IMR-90 (cell line): Measurements from ENCODE around the gene FAM193A. TPM values are rescaled to one million over a fixed set of nuclear protein-coding genes. Genes with fewer than 3 reads are reported as not detected.

Source experiments
- ATAC-seq: fragments of 200-7000 bp; cut with Tn5 transposase; 2 replicates; pipeline ENCODE4 v1.9.1; 2020; ENCODE audit warnings: low read depth, mild to moderate bottlenecking, moderate library complexity
- BruUV-seq: library from RNA; stranded (reverse); fragments of 400-500 nt; replicated peaks from 2 replicates; lab custom pipeline; 2021; lab: Mats Ljungman, UMichigan
- CTCF ChIA-PET: fragments of 300-600 bp; formaldehyde crosslinking; extraction: SDS; loops from one replicate; lab custom pipeline; 2021; ENCODE audit warnings: antibody characterized with exemption; lab: Yijun Ruan, JAX
- POLR2A ChIA-PET: fragments of 300-600 bp; sonication (Branson Sonifier 250); formaldehyde crosslinking; loops from one replicate; lab custom pipeline; 2022; ENCODE audit warnings: antibody characterized with exemption; ENCODE audit not compliant: unreplicated experiment; lab: Charles Lee
- DNase-seq: peaks from one replicate; pipeline ENCODE4 v3.0.0; 2013
- H2AFZ ChIP-seq: replicated peaks from 2 replicates; pipeline ENCODE3; 2013; ENCODE audit warnings: low read length, mild to moderate bottlenecking; ENCODE audit not compliant: poor library complexity
- H2AK5ac ChIP-seq: 2 replicates; pipeline ENCODE4 v1.6.1; 2013; ENCODE audit warnings: low read depth, low read length, inconsistent platforms
- H2AK9ac ChIP-seq: replicated peaks from 2 replicates; pipeline ENCODE3; 2013; ENCODE audit warnings: mild to moderate bottlenecking, low read depth, low read length, moderate library complexity; ENCODE audit not compliant: poor library complexity
- H2BK120ac ChIP-seq: 2 replicates; pipeline ENCODE4 v1.6.1; 2013; ENCODE audit warnings: low read depth, low read length, inconsistent platforms
- H2BK15ac ChIP-seq: 3 replicates; pipeline ENCODE4 v1.6.1; 2013; ENCODE audit warnings: low read depth, low read length, inconsistent platforms
- H2BK20ac ChIP-seq: 2 replicates; pipeline ENCODE4 v1.6.1; 2013; ENCODE audit warnings: low read depth, mild to moderate bottlenecking, inconsistent platforms, low read length, moderate library complexity
- H2BK5ac ChIP-seq: 2 replicates; pipeline ENCODE4 v1.6.1; 2013; ENCODE audit warnings: mild to moderate bottlenecking, low read depth, low read length, inconsistent platforms; ENCODE audit not compliant: poor library complexity, severe bottlenecking
- H3K14ac ChIP-seq: replicated peaks from 2 replicates; pipeline ENCODE4 v1.6.1; 2013; ENCODE audit warnings: low read depth, low read length, inconsistent platforms
- H3K18ac ChIP-seq: 2 replicates; pipeline ENCODE4 v1.6.1; 2013; ENCODE audit warnings: low read depth, low read length, control low read depth
- H3K23ac ChIP-seq: 2 replicates; pipeline ENCODE4 v1.6.1; 2013; ENCODE audit warnings: low read depth, low read length, inconsistent platforms
- H3K27ac ChIP-seq: 2 replicates; pipeline ENCODE4 v1.5.1; 2013; ENCODE audit warnings: mild to moderate bottlenecking, control low read depth, low read length; ENCODE audit not compliant: insufficient read depth
- H3K27me3 ChIP-seq: 2 replicates; pipeline ENCODE4 v1.6.1; 2013; ENCODE audit warnings: low read length; ENCODE audit not compliant: control insufficient read depth, insufficient read depth
- H3K36me3 ChIP-seq: 2 replicates; pipeline ENCODE4 v1.6.1; 2013; ENCODE audit warnings: low read length, mixed read lengths; ENCODE audit not compliant: control insufficient read depth, insufficient read depth
- H3K4ac ChIP-seq: 2 replicates; pipeline ENCODE4 v1.6.1; 2013; ENCODE audit warnings: low read depth, low read length, inconsistent platforms
- H3K4me1 ChIP-seq: 2 replicates; pipeline ENCODE4 v1.6.1; 2013; ENCODE audit warnings: low read length, mixed read lengths; ENCODE audit not compliant: control insufficient read depth, insufficient read depth
- H3K4me2 ChIP-seq: 2 replicates; pipeline ENCODE4 v1.6.1; 2013; ENCODE audit warnings: low read depth, mild to moderate bottlenecking, control low read depth, low read length, moderate library complexity
- H3K4me3 ChIP-seq: 2 replicates; pipeline ENCODE4 v1.5.1; 2013; ENCODE audit warnings: low read depth, mild to moderate bottlenecking, control low read depth, low read length, moderate library complexity; ENCODE audit not compliant: insufficient read depth
- H3K56ac ChIP-seq: 2 replicates; pipeline ENCODE4 v1.6.1; 2013; ENCODE audit warnings: low read length, inconsistent platforms; ENCODE audit not compliant: insufficient read depth; ENCODE audit errors: extremely low read depth
- H3K79me1 ChIP-seq, 2 experiments: 2 replicates each; pipeline ENCODE4 v1.6.1; 2013; ENCODE audit warnings: low read length in 2 of 2, inconsistent platforms in 1 of 2, low read depth in 1 of 2
- H3K9ac ChIP-seq: 2 replicates; pipeline ENCODE4 v1.6.1; 2013; ENCODE audit warnings: low read depth, low read length, control low read depth
- H3K9me1 ChIP-seq: 2 replicates; pipeline ENCODE4 v1.6.1; 2013; ENCODE audit warnings: low read length, inconsistent platforms; ENCODE audit not compliant: insufficient read depth
- H3K9me3 ChIP-seq: 2 replicates; pipeline ENCODE4 v1.6.1; 2013; ENCODE audit warnings: low read length; ENCODE audit not compliant: control insufficient read depth, insufficient read depth
- H4K20me1 ChIP-seq: 2 replicates; pipeline ENCODE4 v1.6.1; 2013; ENCODE audit warnings: low read length, inconsistent platforms; ENCODE audit not compliant: insufficient read depth
- H4K5ac ChIP-seq: 2 replicates; pipeline ENCODE4 v1.6.1; 2013; ENCODE audit warnings: mild to moderate bottlenecking, low read depth, low read length, control low read depth
- H4K8ac ChIP-seq, 2 experiments: 2 replicates each; pipeline ENCODE4 v1.6.1; 2013; ENCODE audit warnings: low read depth in 2 of 2, low read length in 2 of 2, control low read depth in 1 of 2, inconsistent platforms in 1 of 2
- H4K91ac ChIP-seq: 2 replicates; pipeline ENCODE4 v1.6.1; 2013; ENCODE audit warnings: low read depth, low read length, inconsistent platforms; ENCODE audit not compliant: insufficient read depth
- BHLHE40 ChIP-seq: fragments of 150-350 bp; IDR thresholded peaks from 2 replicates; pipeline ENCODE4 v1.6.1; 2016; ENCODE audit warnings: mild to moderate bottlenecking, low read depth, low read length
- CEBPB ChIP-seq: IDR thresholded peaks from 2 replicates; pipeline ENCODE4 v1.6.1; 2012; ENCODE audit warnings: low read depth, low read length, improper control_type of control experiment
- CHD1 ChIP-seq: IDR thresholded peaks from 2 replicates; pipeline ENCODE4 v1.6.1; 2012; ENCODE audit warnings: low read depth, low read length, improper control_type of control experiment
- ELK1 ChIP-seq: fragments of 150-350 bp; IDR thresholded peaks from 2 replicates; pipeline ENCODE4 v1.6.1; 2016; ENCODE audit warnings: low read depth, mild to moderate bottlenecking, low read length, moderate library complexity, borderline replicate concordance
- FOS ChIP-seq: fragments of 150-350 bp; IDR thresholded peaks from 2 replicates; pipeline ENCODE4 v1.6.1; 2016; ENCODE audit warnings: low read depth, low read length
- MAZ ChIP-seq: IDR thresholded peaks from 2 replicates; pipeline ENCODE4 v1.6.1; 2012; ENCODE audit warnings: low read depth, mild to moderate bottlenecking, low read length, improper control_type of control experiment, moderate library complexity, borderline replicate concordance
- POLR2A ChIP-seq: IDR thresholded peaks from 2 replicates; pipeline ENCODE4 v1.6.1; 2012; ENCODE audit warnings: mild to moderate bottlenecking, low read depth, low read length
- RCOR1 ChIP-seq: IDR thresholded peaks from 2 replicates; pipeline ENCODE4 v1.6.1; 2012; ENCODE audit warnings: mild to moderate bottlenecking, low read length, improper control_type of control experiment; ENCODE audit not compliant: insufficient replicate concordance
- RFX5 ChIP-seq: IDR thresholded peaks from 2 replicates; pipeline ENCODE4 v1.8.0; 2012; ENCODE audit warnings: low read depth, mild to moderate bottlenecking, low read length, moderate library complexity
- WGBS, 2 experiments: methylation state at CpG; one replicate each; pipeline versions ENCODE4 v1.1.5 to v1.1.7; 2013; ENCODE audit warnings: missing lambda C conversion rate in 2 of 2; ENCODE audit not compliant: insufficient read length in 1 of 2; ENCODE audit errors: extremely low coverage in 2 of 2; 5-methylcytosine and 5-hydroxymethylcytosine counted together
- dilution Hi-C: fragments of 300-500 bp; cut with HindIII; formaldehyde crosslinking; loops from one replicate; pipeline ENCODE4 v1.14.3; 2018; ENCODE audit warnings: low sequenced_read_pairs; ENCODE audit not compliant: unreplicated experiment
- in situ Hi-C: fragments of 300-500 bp; cut with MboI; formaldehyde crosslinking; loops from 3 replicates; pipeline ENCODE4 v1.14.3; 2019; ENCODE audit warnings: low sequenced_read_pairs, inconsistent platforms, mixed read lengths
- intact Hi-C: fragments of 100-400 bp; cut with micrococcal nuclease; formaldehyde crosslinking; loops from 2 replicates; pipeline ENCODE4 v1.10.0; 2022
- polyA plus RNA-seq, 3 experiments: library from polyadenylated mRNA; depleted of rRNA; stranded (reverse); fragments of >200 nt; gene quantifications; 2 replicates each; pipeline ENCODE4 v1.2.3, GENCODE V29; 2012; ENCODE audit warnings: low replicate concordance in 1 of 3
- total RNA-seq: library from RNA; depleted of rRNA; stranded (reverse); fragments of >200 nt; gene quantifications from 2 replicates; pipeline ENCODE4 v1.2.3, GENCODE V29; 2012

FAM193A gene
- total and polyA plus RNA-seq, 2 of the 4 experiments (the other 2 are of a cell fraction), result 6.8 to 11.0 TPM

DNA sequence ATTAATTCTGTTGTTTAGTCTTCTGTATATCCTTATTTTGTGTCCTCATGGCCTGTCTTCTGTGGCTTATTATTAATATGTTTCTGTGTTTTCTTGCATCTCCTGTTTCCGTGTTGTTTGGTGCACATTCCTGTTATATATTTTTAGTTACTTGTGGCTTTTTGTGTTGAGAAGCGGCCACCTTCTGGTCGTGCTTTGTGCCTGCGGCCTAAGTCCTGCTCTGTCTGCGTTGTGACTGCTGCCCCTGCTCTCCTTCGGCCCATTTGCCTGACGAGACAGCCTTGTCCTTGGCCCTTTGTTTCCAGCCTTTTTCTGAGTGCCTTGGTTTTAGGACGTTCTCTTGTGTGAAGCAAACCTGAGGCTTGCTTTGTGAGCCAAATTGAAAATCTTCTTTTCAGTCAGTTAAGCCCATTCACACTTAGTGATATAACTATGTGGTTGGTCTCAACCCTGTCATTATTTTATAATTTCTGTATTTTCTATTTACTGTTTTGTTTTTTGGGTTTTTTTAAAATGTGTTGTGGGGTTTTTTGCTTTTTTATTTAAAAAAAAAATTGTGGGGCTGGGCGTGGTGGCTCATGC, 175.9 kb downstream of the FAM193A start:
- POLR2A ChIA-PET, result no interaction called here
- WGBS, 2 experiments, result 80% methylated on average over 2 of the region's 9 CpGs; no CpG with 5 or more reads in 1 of the 2 experiments

More for the DNA sequence above, 175.9 kb downstream of the FAM193A start:
- Histone ChIP-seq H3K18ac (no peak overlapping the region), H3K4ac (no peak overlapping the region), H3K9me3 (no peaks in the 10 kb centered on the region), H3K23ac (no peak overlapping the region), H3K9ac (no peak overlapping the region), H4K91ac (no peak overlapping the region), H3K56ac (no peak overlapping the region), H2AFZ (no peak overlapping the region), H2BK20ac (no peak overlapping the region), H2BK15ac (no peak overlapping the region), H4K5ac (no peak overlapping the region), H2AK5ac (no peak overlapping the region), H2BK5ac (no peak overlapping the region), H3K4me3 (no peak overlapping the region), H3K36me3 (peaks cover 23% of the 10 kb centered on the region), H3K4me1 (peaks cover 3% of the 10 kb centered on the region; the same call in 1 of the 2 replicates), H2AK9ac (no peak overlapping the region), H3K79me1 (peaks cover 20 to 47% of the 10 kb centered on the region in 2 experiments), H3K4me2 (no peak overlapping the region), H2BK120ac (no peak overlapping the region), H3K9me1 (peaks cover 14% of the 10 kb centered on the region), H3K14ac (no peak overlapping the region), H4K8ac (no peak overlapping the region), H3K27me3 (no peaks in the 10 kb centered on the region), H3K27ac (no peak overlapping the region), H4K20me1 (peaks cover 9% of the 10 kb centered on the region)
- BruUV-seq, result no TSS peak
- no peak for TF ChIP-seq BHLHE40
- no peak for TF ChIP-seq FOS
- no peak for TF ChIP-seq CHD1
- TF ChIP-seq MAZ, result no peak
- no peak for TF ChIP-seq RCOR1
- TF ChIP-seq CEBPB, result no peak
- no peak for TF ChIP-seq POLR2A
- no peak for TF ChIP-seq ELK1
- TF ChIP-seq RFX5, result no peak
- DNase-seq, result no peak
- dilution Hi-C loops (no loop called here), in situ Hi-C loops (no loop called here), intact Hi-C loops (no loop called here)
- ATAC-seq, result no peak
- CTCF ChIA-PET, result no interaction called here
